Panc1 (cell line): Measurements from ENCODE around the gene MEA1. TPM values are rescaled to one million over a fixed set of nuclear protein-coding genes. Genes with fewer than 3 reads are reported as not detected.

Experiments
- ATAC-seq: fragments of 200-7000 bp; cut with Tn5 transposase; 2 replicates; pipeline ENCODE4 v1.9.1; 2020; ENCODE audit warnings: mild to moderate bottlenecking, moderate library complexity
- BruUV-seq: library from RNA; stranded (reverse); fragments of 400-500 nt; replicated peaks from 2 replicates; lab custom pipeline; 2021; lab: Mats Ljungman, UMichigan
- CTCF ChIA-PET: fragments of 300-600 bp; sonication (Branson Sonifier 250); formaldehyde crosslinking; loops from one replicate; lab custom pipeline; 2022; ENCODE audit warnings: antibody characterized with exemption; lab: Charles Lee
- POLR2A ChIA-PET: fragments of 300-600 bp; sonication (Branson Sonifier 250); formaldehyde crosslinking; loops from one replicate; lab custom pipeline; 2022; ENCODE audit warnings: antibody characterized with exemption; lab: Charles Lee
- DNase-seq: peaks from one replicate; pipeline ENCODE4 v3.0.0-alpha.2; 2010; ENCODE audit warnings: low read depth, low spot score
- H3K27ac ChIP-seq: 2 replicates; pipeline ENCODE4 v1.5.1; 2011; ENCODE audit warnings: mild to moderate bottlenecking, low read length, inconsistent platforms
- H3K27me3 ChIP-seq: fragments of 200-500 bp; sonication (Bioruptor generic); 2 replicates; pipeline ENCODE4 v1.6.0; 2014; ENCODE audit warnings: low read length, inconsistent platforms; ENCODE audit not compliant: control insufficient read depth, insufficient read depth
- H3K36me3 ChIP-seq: fragments of 200-500 bp; sonication (Bioruptor generic); 2 replicates; pipeline ENCODE4 v1.5.1; 2014; ENCODE audit warnings: inconsistent platforms, mild to moderate bottlenecking, low read length, moderate library complexity; ENCODE audit not compliant: control insufficient read depth, insufficient read depth
- H3K4me1 ChIP-seq: 2 replicates; pipeline ENCODE4 v1.5.1; 2011; ENCODE audit warnings: inconsistent platforms, mild to moderate bottlenecking, low read length, moderate library complexity; ENCODE audit not compliant: control insufficient read depth, insufficient read depth
- H3K4me3 ChIP-seq, 2 experiments: 2 replicates each; pipeline ENCODE4 v1.5.1; 2011 to 2012; ENCODE audit warnings: low read depth in 2 of 2, low read length in 2 of 2, mild to moderate bottlenecking in 2 of 2, inconsistent platforms in 1 of 2, moderate library complexity in 1 of 2
- H3K9me3 ChIP-seq: fragments of 200-500 bp; sonication (Bioruptor generic); 2 replicates; pipeline ENCODE4 v1.5.1; 2014; ENCODE audit warnings: low read depth, mild to moderate bottlenecking, inconsistent platforms, low read length, moderate library complexity; ENCODE audit not compliant: control insufficient read depth, insufficient read depth
- POLR2AphosphoS5 ChIP-seq: IDR thresholded peaks from 2 replicates; pipeline ENCODE4 v1.6.1; 2012; ENCODE audit warnings: mild to moderate bottlenecking, low read depth, low read length, moderate library complexity
- REST ChIP-seq, 2 experiments: IDR thresholded peaks; 2 replicates each; pipeline ENCODE4 v1.6.1; 2011 to 2012; ENCODE audit warnings: low read depth in 2 of 2, control low read depth in 1 of 2, low read length in 1 of 2, mild to moderate bottlenecking in 1 of 2, moderate library complexity in 1 of 2; ENCODE audit not compliant: insufficient read depth in 1 of 2
- SIN3A ChIP-seq: IDR thresholded peaks from 2 replicates; pipeline ENCODE4 v1.6.1; 2012; ENCODE audit warnings: low read depth, mild to moderate bottlenecking, low read length, moderate library complexity, borderline replicate concordance; ENCODE audit not compliant: insufficient read depth
- TCF7L2 ChIP-seq: IDR thresholded peaks from 2 replicates; pipeline ENCODE4 v1.6.1; 2011; ENCODE audit warnings: mild to moderate bottlenecking, low read depth, low read length, inconsistent platforms
- in situ Hi-C: cut with HindIII; loops from 2 replicates; pipeline ENCODE4 v1.10.0; 2016; ENCODE audit warnings: low sequenced_read_pairs, low pct_unique_long_range_greater_than_20kb
- intact Hi-C: fragments of 100-400 bp; cut with micrococcal nuclease; formaldehyde crosslinking; loops from one replicate; pipeline ENCODE4 v1.10.0; 2022; ENCODE audit not compliant: unreplicated experiment
- total RNA-seq: library from RNA; stranded (reverse); gene quantifications from one replicate; pipeline ENCODE4 v1.2.1, GENCODE V29; 2021; ENCODE audit not compliant: unreplicated experiment
- TF ChIP-seq, protein P1 (sequence below): fragments of 450-650 bp; IDR thresholded peaks from 2 replicates; pipeline ENCODE4 v1.5.1; 2017; ENCODE audit warnings: mild to moderate bottlenecking

The MEA1 gene
- total RNA-seq, 1 experiment from 2014 or later: 111 TPM

DNA sequence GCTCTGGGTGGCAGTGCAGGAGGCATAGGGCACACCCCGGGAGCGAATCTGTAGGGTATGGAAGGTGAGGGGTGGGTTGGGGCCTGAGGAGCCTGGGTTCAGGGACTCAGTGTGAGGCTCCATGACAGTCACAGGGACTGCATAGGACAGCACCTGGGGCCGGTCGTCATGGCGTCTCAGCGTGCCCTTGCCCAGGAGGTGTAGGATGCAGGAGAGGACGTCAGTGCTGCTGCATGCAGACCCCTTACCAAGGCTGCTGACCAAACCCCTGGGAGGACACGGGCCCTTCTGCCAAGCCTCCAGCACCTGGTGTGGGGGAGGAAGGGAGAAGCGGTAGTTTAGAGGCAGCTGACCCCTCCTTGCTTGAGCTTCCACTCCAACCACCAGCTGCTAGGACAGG lies 24.0 kb upstream of the MEA1 start:
- no peak for TF ChIP-seq SIN3A
- no peak for TF ChIP-seq TCF7L2
- no peak for TF ChIP-seq REST (IDR thresholded peaks at IDR 0.05; ENCODE audit: insufficient read depth in 1 of 2, low read depth in 2 of 2, low read length in 1 of 2)
- TF ChIP-seq POLR2AphosphoS5: no peak
- TF ChIP-seq, protein P1, sequence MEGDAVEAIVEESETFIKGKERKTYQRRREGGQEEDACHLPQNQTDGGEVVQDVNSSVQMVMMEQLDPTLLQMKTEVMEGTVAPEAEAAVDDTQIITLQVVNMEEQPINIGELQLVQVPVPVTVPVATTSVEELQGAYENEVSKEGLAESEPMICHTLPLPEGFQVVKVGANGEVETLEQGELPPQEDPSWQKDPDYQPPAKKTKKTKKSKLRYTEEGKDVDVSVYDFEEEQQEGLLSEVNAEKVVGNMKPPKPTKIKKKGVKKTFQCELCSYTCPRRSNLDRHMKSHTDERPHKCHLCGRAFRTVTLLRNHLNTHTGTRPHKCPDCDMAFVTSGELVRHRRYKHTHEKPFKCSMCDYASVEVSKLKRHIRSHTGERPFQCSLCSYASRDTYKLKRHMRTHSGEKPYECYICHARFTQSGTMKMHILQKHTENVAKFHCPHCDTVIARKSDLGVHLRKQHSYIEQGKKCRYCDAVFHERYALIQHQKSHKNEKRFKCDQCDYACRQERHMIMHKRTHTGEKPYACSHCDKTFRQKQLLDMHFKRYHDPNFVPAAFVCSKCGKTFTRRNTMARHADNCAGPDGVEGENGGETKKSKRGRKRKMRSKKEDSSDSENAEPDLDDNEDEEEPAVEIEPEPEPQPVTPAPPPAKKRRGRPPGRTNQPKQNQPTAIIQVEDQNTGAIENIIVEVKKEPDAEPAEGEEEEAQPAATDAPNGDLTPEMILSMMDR: no peak
- ChIA-PET POLR2A (interaction anchor here (0.5 to 0.7 kb wide), 2 partner anchors 50 to 120 kb away, joined by 3 read pairs; no protein-coding TSS in a partner anchor), CTCF (interaction anchor here (0.6 kb wide), 1 partner anchor 121 kb away, joined by 3 read pairs; no protein-coding TSS in a partner anchor)
- Histone ChIP-seq H3K4me1 (peaks cover 3% of the 10 kb centered on the region; the same call in 1 of the 2 replicates), H3K27ac (no peak overlapping the region), H3K36me3 (no peaks in the 10 kb centered on the region; the same call in 1 of the 2 replicates), H3K4me3 (no peak overlapping the region), H3K27me3 (no peaks in the 10 kb centered on the region), H3K9me3 (no peaks in the 10 kb centered on the region)
- TSS peak; percentile 49 for BruUV-seq
- intact Hi-C loops: no loop called here
- DNase-seq (no peak), ATAC-seq (no peak)
- in situ Hi-C loops: no loop called here

- no peak for TF ChIP-seq TCF7L2
- no peak for TF ChIP-seq SIN3A
- no peak for TF ChIP-seq REST (IDR thresholded peaks at IDR 0.05; ENCODE audit: insufficient read depth in 1 of 2, low read depth in 2 of 2, low read length in 1 of 2)
- TF ChIP-seq, protein P1: no peak
- TF ChIP-seq POLR2AphosphoS5: no peak
- H3K27me3 ChIP-seq: no peaks in the 10 kb centered on the region
- DNase-seq (no peak), ATAC-seq (no peak)
- peaks cover 3% of the 10 kb centered on the region; the same call in 1 of the 2 replicates for H3K4me1 ChIP-seq
- BruUV-seq: no TSS peak
- no peak overlapping the region for H3K4me3 ChIP-seq
- no peaks in the 10 kb centered on the region for H3K9me3 ChIP-seq
- no peaks in the 10 kb centered on the region; the same call in 1 of the 2 replicates for H3K36me3 ChIP-seq
- POLR2A ChIA-PET: interaction anchor here (0.7 kb wide), 1 partner anchor 50 kb away, joined by 3 read pairs; no protein-coding TSS in a partner anchor
- no peak overlapping the region for H3K27ac ChIP-seq
- CTCF ChIA-PET: interaction anchor here (0.6 kb wide), 1 partner anchor 120 kb away, joined by 3 read pairs; no protein-coding TSS in a partner anchor
- in situ Hi-C loops: no loop called here
- intact Hi-C loops: no loop called here
These were observed 23.5 kb upstream of the MEA1 start for GRCh38 chr6:43037197-43037596.
